Fibroblast of lung (primary cell): ENCODE data around the gene FAM193A. TPM values are rescaled to one million over a fixed set of nuclear protein-coding genes. Genes with fewer than 3 reads are reported as not detected.

ENCODE experiments used
- DNase-seq, 2 donors: peaks; one replicate each; pipeline versions ENCODE4 v3.0.0 to v3.0.0-alpha.2; 2010; ENCODE audit warnings: low read depth in 2 of 2
- H2AFZ ChIP-seq: 2 replicates; pipeline ENCODE4 v1.5.1; 2012; ENCODE audit warnings: low read length, control low read depth, inconsistent platforms
- H3K27ac ChIP-seq: 2 replicates; pipeline ENCODE4 v1.5.1; 2011; ENCODE audit warnings: low read length, control low read depth; ENCODE audit not compliant: insufficient read depth
- H3K27me3 ChIP-seq: 2 replicates; pipeline ENCODE4 v1.5.1; 2011; ENCODE audit warnings: mild to moderate bottlenecking, low read length; ENCODE audit not compliant: control insufficient read depth, insufficient read depth
- H3K36me3 ChIP-seq: 2 replicates; pipeline ENCODE4 v1.5.1; 2011; ENCODE audit warnings: low read length; ENCODE audit not compliant: control insufficient read depth, insufficient read depth
- H3K4me1 ChIP-seq: 2 replicates; pipeline ENCODE4 v1.5.1; 2011; ENCODE audit warnings: low read length; ENCODE audit not compliant: control insufficient read depth, insufficient read depth; ENCODE audit errors: extremely low read depth
- H3K4me2 ChIP-seq: 2 replicates; pipeline ENCODE4 v1.5.1; 2011; ENCODE audit warnings: low read length, control low read depth; ENCODE audit not compliant: insufficient read depth; ENCODE audit errors: extremely low read depth
- H3K4me3 ChIP-seq, 4 experiments: fragments of 200-600 bp in 1 of 4; sonication (generic) in 1 of 4; replicated peaks in 1 of 4; 2 replicates each; pipeline ENCODE4 v1.5.1; 2011 to 2016; ENCODE audit warnings: low read length in 4 of 4, low read depth in 3 of 4, mild to moderate bottlenecking in 3 of 4, control low read depth in 2 of 4, inconsistent platforms in 1 of 4, mixed read lengths in 1 of 4; ENCODE audit not compliant: insufficient read depth in 1 of 4; ENCODE audit errors: control extremely low read depth in 1 of 4
- H3K79me2 ChIP-seq: 2 replicates; pipeline ENCODE4 v1.5.1; 2012; ENCODE audit warnings: mild to moderate bottlenecking, low read length, inconsistent platforms; ENCODE audit not compliant: control insufficient read depth, insufficient read depth
- H3K9ac ChIP-seq: 2 replicates; pipeline ENCODE4 v1.5.1; 2011; ENCODE audit warnings: mild to moderate bottlenecking, low read length, control low read depth; ENCODE audit not compliant: insufficient read depth
- H3K9me3 ChIP-seq: 2 replicates; pipeline ENCODE4 v1.5.1; 2012; ENCODE audit warnings: low read depth, low read length; ENCODE audit not compliant: control insufficient read depth, insufficient read depth
- H4K20me1 ChIP-seq: 2 replicates; pipeline ENCODE4 v1.5.1; 2011; ENCODE audit warnings: low read length; ENCODE audit not compliant: control insufficient read depth, insufficient read depth; ENCODE audit errors: extremely low read depth
- CTCF ChIP-seq, 2 donors: IDR thresholded peaks in 1 of 2; conservative IDR thresholded peaks in 1 of 2; 1 replicate in 1 of 2; 2 replicates in 1 of 2; pipeline ENCODE4 v1.5.1; 2011 to 2012; ENCODE audit warnings: low read length in 2 of 2, control low read depth in 1 of 2, inconsistent platforms in 1 of 2, low read depth in 1 of 2, mild to moderate bottlenecking in 1 of 2
- EZH2 ChIP-seq: IDR thresholded peaks from 2 replicates; pipeline ENCODE4 v1.5.1; 2012; ENCODE audit warnings: low read length, control low read depth, mild to moderate bottlenecking; ENCODE audit errors: missing control alignments
- polyA plus RNA-seq, 2 donors: library from polyadenylated mRNA; depleted of rRNA in 1 of 2; stranded (reverse) in 1 of 2; unstranded in 1 of 2; fragments of >200 nt; gene quantifications; 2 replicates each; pipeline ENCODE4 v1.2.1, GENCODE V29; 2011 to 2012; ENCODE audit warnings: missing spikeins in 1 of 2
- total RNA-seq: library from RNA; depleted of rRNA; stranded (reverse); fragments of >200 nt; gene quantifications from 2 replicates; pipeline ENCODE4 v1.2.1, GENCODE V29; 2014

Gene FAM193A
- total and polyA plus RNA-seq, 2 donors (not counting 1 experiment from before 2014, with no cell fraction given), result 5.6 to 10.9 TPM

- H4K20me1 ChIP-seq, result no peaks in the 10 kb centered on the region
- no peak overlapping the region for H3K27ac ChIP-seq
Measured at GRCh38 chr4:2728221-2728620, 191.8 kb downstream of the FAM193A start.

DNA sequence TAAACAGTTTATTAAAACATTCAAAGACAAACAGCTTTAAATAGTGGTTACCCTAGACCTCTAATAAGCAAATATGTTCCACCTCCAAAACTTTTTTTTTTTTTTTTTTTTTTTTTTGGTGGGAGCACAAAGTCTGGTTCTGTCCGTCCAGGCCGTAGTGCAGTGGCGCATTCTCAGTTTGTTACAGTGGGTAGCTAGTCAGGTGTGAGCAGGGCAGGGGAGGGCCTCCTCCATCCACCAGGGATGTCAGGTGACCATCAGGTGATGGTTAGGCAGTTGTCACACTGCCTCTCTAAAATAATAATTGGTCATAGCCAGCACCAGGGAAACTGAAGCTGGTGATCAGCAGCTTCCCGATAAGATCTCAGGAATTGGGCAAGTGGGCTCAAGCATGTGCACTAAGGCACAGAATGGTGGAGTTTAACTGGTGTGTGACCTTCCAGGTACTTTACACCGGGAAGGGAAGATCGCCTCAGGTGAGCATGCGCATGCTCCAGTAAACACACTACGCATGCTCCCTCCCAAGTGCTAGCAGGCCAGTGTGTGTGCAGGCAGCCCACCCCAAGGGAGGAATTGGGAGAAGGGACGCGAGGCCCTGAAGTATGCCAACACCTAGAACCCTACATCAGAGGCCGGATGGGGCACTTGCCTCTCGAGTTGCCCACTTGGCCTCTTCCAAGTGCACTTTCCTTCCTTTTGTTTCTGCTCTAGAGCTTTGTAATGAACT lies 192.5 kb downstream of the FAM193A start:
- TF ChIP-seq CTCF (conservative IDR thresholded peaks at IDR 0.05 in 1 of 2, IDR thresholded peaks at IDR 0.05 in 1 of 2; ENCODE audit: low read depth in 1 of 2, low read length in 2 of 2) (no peak), EZH2 (no peak)
- no peak overlapping the region for H3K27ac ChIP-seq
- no peak overlapping the region for H2AFZ ChIP-seq
- H3K9me3 ChIP-seq, result no peaks in the 10 kb centered on the region
- no peaks in the 10 kb centered on the region for H3K4me1 ChIP-seq
- DNase-seq, result no peak
- peaks cover 15% of the 10 kb centered on the region for H3K36me3 ChIP-seq
- no peak overlapping the region for H3K4me3 ChIP-seq
- no peaks in the 10 kb centered on the region for H4K20me1 ChIP-seq
- no peak overlapping the region for H3K4me2 ChIP-seq
- H3K9ac ChIP-seq, result no peak overlapping the region
- no peaks in the 10 kb centered on the region for H3K27me3 ChIP-seq
- no peaks in the 10 kb centered on the region for H3K79me2 ChIP-seq

More at GRCh38 chr4:2728221-2728620, 191.8 kb downstream of the FAM193A start:
- H3K4me1 ChIP-seq, result no peaks in the 10 kb centered on the region
- H2AFZ ChIP-seq, result no peak overlapping the region
- no peak overlapping the region for H3K9ac ChIP-seq
- peaks cover 10% of the 10 kb centered on the region for H3K36me3 ChIP-seq
- H3K79me2 ChIP-seq, result no peaks in the 10 kb centered on the region
- no peaks in the 10 kb centered on the region for H3K9me3 ChIP-seq
- TF ChIP-seq CTCF (conservative IDR thresholded peaks at IDR 0.05 in 1 of 2, IDR thresholded peaks at IDR 0.05 in 1 of 2; ENCODE audit: low read depth in 1 of 2, low read length in 2 of 2) (no peak), EZH2 (no peak)
- H3K4me3 ChIP-seq, result no peak overlapping the region
- no peak for DNase-seq
- H3K4me2 ChIP-seq, result no peak overlapping the region
- no peaks in the 10 kb centered on the region for H3K27me3 ChIP-seq

DNA sequence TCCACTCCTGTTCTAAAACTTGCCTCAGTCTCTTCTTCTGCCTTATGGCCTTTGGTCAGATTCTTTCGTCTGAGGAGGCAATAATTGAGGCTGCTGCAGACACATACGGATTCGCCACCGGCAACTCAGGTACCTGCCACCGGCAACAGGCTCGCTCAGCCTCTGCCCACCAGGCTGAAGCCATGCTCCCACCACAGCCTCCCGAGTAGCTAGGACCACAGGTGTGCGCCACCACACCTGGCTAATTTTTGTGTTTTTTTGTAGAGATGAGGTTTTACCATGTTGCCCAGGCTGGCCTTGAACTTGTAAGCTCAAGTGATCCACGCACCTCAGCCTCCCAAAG lies 193.1 kb downstream of the FAM193A start:
- H3K4me2 ChIP-seq, result no peak overlapping the region
- H3K9ac ChIP-seq, result no peak overlapping the region
- no peaks in the 10 kb centered on the region for H3K79me2 ChIP-seq
- TF ChIP-seq EZH2, result no peak
- TF ChIP-seq CTCF (conservative IDR thresholded peaks at IDR 0.05 in 1 of 2, IDR thresholded peaks at IDR 0.05 in 1 of 2; ENCODE audit: low read depth in 1 of 2, low read length in 2 of 2), result no peak
- no peaks in the 10 kb centered on the region for H4K20me1 ChIP-seq
- H3K36me3 ChIP-seq, result peaks cover 15% of the 10 kb centered on the region
- H2AFZ ChIP-seq, result no peak overlapping the region
- DNase-seq, result no peak
- H3K27me3 ChIP-seq, result no peaks in the 10 kb centered on the region
- H3K4me3 ChIP-seq, result no peak overlapping the region
- H3K27ac ChIP-seq, result no peak overlapping the region
- no peaks in the 10 kb centered on the region for H3K4me1 ChIP-seq
- H3K9me3 ChIP-seq, result no peaks in the 10 kb centered on the region
